Dermis blood vessel endothelial cell (primary cell): ENCODE results near the gene PCSK1. TPM values are rescaled to one million over a fixed set of nuclear protein-coding genes. Genes with fewer than 3 reads are reported as not detected.
A peak's percentile ranks its signal among the peaks of the same experiment; 100 is the strongest.
"Not testable (repeated sequence)": the region's sequence is repeated elsewhere in the genome, so short reads cannot be mapped to it uniquely, and the experiment has no call there.

Experiments
- DNase-seq: peaks from one replicate; pipeline ENCODE4 v3.0.0; 2010
- total RNA-seq: library from RNA; depleted of rRNA; stranded (reverse); fragments of >200 nt; gene quantifications from 2 replicates; pipeline ENCODE4 v1.2.3, GENCODE V29; 2014

PCSK1 gene
- total RNA-seq, 1 donor from 2014 or later, result 0.51 TPM

- DNase-seq, result peak; percentile 92
These were observed 62.1 kb downstream of the PCSK1 start for GRCh38 chr5:96370976-96371375.

GRCh38 chr5:96367337-96367736 lies 65.7 kb downstream of the PCSK1 start:
- not testable (repeated sequence) for DNase-seq

- DNase-seq, result no peak
These were observed 78.8 kb downstream of the PCSK1 start for GRCh38 chr5:96354237-96354636.

DNA sequence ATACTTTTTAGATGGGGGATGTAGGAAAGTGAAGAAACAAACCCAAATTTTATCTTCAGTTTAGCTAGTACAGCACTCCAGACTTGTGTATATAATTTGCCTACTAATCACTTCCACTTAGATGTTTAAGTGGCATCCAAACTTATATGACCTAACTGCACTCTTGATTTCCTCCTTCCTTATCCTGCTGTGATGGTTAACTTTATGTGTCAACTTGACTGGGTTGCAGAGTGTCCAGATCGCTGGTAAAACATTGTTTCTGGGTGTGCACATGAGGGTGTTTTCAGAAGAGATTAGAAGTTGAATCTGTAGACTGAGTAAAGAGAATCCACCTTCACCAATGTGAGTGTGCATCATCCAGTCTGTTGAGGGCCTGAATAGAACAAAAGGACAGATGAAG lies 79.8 kb downstream of the PCSK1 start:
- DNase-seq, result no peak

DNA sequence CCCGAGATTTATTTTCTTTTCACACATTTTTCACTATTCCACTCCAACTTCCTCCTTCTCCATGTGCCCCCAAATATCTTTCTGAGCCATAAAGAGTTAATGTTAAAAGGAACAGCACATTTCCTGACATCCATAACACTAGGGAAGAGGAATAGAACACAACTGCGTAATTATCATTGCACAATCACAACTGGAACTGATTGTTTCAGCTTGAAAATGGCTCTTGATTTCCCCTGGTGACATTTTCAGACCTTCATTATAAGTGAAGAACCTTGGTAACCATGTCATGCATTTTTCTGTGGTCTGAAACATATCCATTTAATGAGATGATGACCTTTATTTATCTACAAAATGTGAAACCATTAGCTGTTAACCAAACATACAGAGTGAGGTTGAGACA lies 82.4 kb downstream of the PCSK1 start:
- DNase-seq, result no peak

DNA sequence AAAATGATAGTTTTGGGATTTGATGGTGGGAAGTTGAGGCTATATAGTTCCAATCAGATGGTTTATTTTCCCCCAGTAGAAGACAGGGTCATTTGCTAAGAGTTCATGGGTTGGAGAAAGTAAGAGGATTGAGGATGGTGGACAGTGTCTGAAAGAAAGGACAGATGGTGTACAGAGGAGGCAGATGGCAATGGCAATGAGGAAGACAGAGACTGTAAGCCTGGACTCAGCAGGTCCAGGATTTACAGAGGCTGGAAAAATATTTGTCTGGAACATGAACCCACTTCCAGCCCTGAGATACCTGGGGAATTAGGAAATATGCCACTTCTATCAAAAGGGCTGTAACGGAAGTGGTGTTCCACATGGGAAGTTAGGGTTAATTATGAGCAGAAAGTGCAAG lies 84.5 kb downstream of the PCSK1 start:
- no peak for DNase-seq

GRCh38 chr5:96347502-96348292 lies 85.4 kb downstream of the PCSK1 start:
- DNase-seq, result peak; percentile 28

DNA sequence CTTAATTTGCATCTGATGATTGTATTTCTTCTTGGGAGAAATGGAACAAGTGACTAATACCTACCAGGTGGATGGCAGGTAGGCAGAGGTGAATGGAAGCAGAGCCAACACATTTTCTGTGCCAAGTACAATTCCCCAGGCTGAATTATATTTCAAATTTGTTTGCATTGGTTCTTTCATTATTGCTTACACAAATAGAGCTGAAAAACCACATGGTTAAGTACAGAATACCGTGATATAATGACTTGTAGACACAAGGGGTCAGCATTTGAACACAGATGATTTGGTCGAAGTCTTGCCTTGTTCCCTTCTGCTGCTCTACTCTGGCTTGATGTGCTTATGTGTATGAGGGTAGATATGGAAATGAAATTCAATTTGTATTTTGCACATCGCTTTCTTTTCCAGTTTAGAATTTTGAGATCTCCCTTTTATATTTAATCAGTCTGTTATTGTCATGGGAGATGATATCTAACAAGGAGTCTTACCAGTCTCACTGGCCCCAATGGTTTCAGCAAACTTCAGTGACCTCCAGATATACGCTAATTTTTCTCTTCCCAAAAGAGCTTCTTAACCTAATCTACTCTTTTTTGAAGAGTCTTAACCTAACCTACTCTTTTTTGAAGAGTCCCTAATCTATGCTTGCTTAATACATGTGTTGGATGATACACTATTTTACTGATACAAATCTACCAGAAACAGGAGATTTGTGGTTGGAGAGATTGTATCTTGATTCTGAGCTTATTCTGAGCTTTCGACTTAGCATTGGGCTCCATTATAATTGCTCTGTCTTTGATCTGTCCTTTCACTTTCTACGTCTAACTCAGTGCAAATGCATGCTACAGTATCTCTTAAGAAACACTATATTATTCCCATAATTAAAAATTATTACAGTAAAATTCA lies 88.1 kb downstream of the PCSK1 start:
- DNase-seq, result peak; percentile 91

GRCh38 chr5:96343094-96343493 lies 90.0 kb downstream of the PCSK1 start:
- DNase-seq, result no peak

GRCh38 chr5:96342581-96342980 lies 90.5 kb downstream of the PCSK1 start:
- DNase-seq, result no peak

Other genes starting within 250 kb of the PCSK1 start
- gene CAST, start 229.1 kb upstream of the PCSK1 start, total RNA-seq, result 123 and 204 TPM in 2 replicates